K562 (cell line): ENCODE results near the gene SPHK2. TPM values are rescaled to one million over a fixed set of nuclear protein-coding genes. Genes with fewer than 3 reads are reported as not detected.

Source experiments
- ATAC-seq: fragments of 200-7000 bp; cut with Tn5 transposase; 3 replicates; pipeline ENCODE4 v1.9.1; 2020; ENCODE audit warnings: moderate library complexity
- BruUV-seq: library from RNA; stranded (reverse); fragments of 400-500 nt; replicated peaks from 2 replicates; lab custom pipeline; 2021; lab: Mats Ljungman, UMichigan
- CTCF ChIA-PET: fragments of 300-600 bp; formaldehyde crosslinking; extraction: SDS; loops from one replicate; lab custom pipeline; 2021; ENCODE audit warnings: low intra/inter-chr PET ratio; lab: Yijun Ruan, JAX
- POLR2A ChIA-PET: fragments of 300-600, 350-650 bp; sonication (Branson Sonifier 250); formaldehyde crosslinking; extraction: SDS; loops from one replicate; lab custom pipeline; 2021; ENCODE audit warnings: antibody characterized with exemption, inconsistent platforms; lab: Yijun Ruan, JAX
- DNase-seq, 4 experiments: peaks; one replicate each; pipeline versions ENCODE4 v3.0.0 to v3.0.0-alpha.2; 2011 to 2018; ENCODE audit warnings: low spot score in 3 of 4, mixed read lengths in 3 of 4; ENCODE audit errors: extremely low read depth in 1 of 4
- FAIRE-seq: peaks from 2 replicates; lab custom pipeline; 2011; peaks lifted over from hg19 to GRCh38; lab: Jason Lieb, UNC
- H2AFZ ChIP-seq: 2 replicates; pipeline ENCODE4 v1.6.0; 2011; ENCODE audit warnings: low read depth, low read length, control low read depth, inconsistent platforms
- H3K27ac ChIP-seq: fragments of 200-600 bp; 3 replicates; pipeline ENCODE4 v1.8.0; 2011; ENCODE audit warnings: low read depth, mild to moderate bottlenecking, control low read depth, inconsistent platforms, low read length, moderate library complexity, mixed read lengths; ENCODE audit errors: extremely low read depth
- H3K27me3 ChIP-seq, 2 experiments: fragments of 300-600 bp in 1 of 2; 2 replicates in 1 of 2; 3 replicates in 1 of 2; pipeline versions ENCODE4 v1.6.0 to v1.8.0; 2011; ENCODE audit warnings: inconsistent platforms in 2 of 2, low read length in 2 of 2, mild to moderate bottlenecking in 1 of 2, mixed read lengths in 1 of 2, moderate library complexity in 1 of 2; ENCODE audit not compliant: control insufficient read depth in 2 of 2, insufficient read depth in 2 of 2
- H3K36me3 ChIP-seq: fragments of 300-600 bp; 3 replicates; pipeline ENCODE4 v1.8.0; 2011; ENCODE audit warnings: mild to moderate bottlenecking, low read length, inconsistent platforms; ENCODE audit not compliant: control insufficient read depth, insufficient read depth
- H3K4me1 ChIP-seq, 2 experiments: fragments of 200-600 bp in 1 of 2; replicated peaks in 1 of 2; 2 replicates in 1 of 2; 3 replicates in 1 of 2; pipeline versions ENCODE4 v1.5.1 to v1.8.0; 2011; ENCODE audit warnings: inconsistent platforms in 2 of 2, low read length in 2 of 2, mild to moderate bottlenecking in 1 of 2, mixed read lengths in 1 of 2, moderate library complexity in 1 of 2; ENCODE audit not compliant: control insufficient read depth in 2 of 2, insufficient read depth in 2 of 2
- H3K4me2 ChIP-seq: 2 replicates; pipeline ENCODE4 v1.6.1; 2011; ENCODE audit warnings: low read length, control low read depth, inconsistent platforms, mixed read lengths; ENCODE audit not compliant: insufficient read depth
- H3K4me3 ChIP-seq: fragments of 200-600 bp; sonication (generic), shearing (Covaris generic); 2 replicates; pipeline ENCODE4 v1.5.1; 2016; ENCODE audit warnings: control low read depth, inconsistent platforms
- H3K79me2 ChIP-seq: fragments of 200-600 bp; 3 replicates; pipeline ENCODE4 v1.8.0; 2011; ENCODE audit warnings: low read length, inconsistent platforms; ENCODE audit not compliant: control insufficient read depth, insufficient read depth
- H3K9ac ChIP-seq, 2 experiments: 2 replicates each; pipeline versions ENCODE4 v1.6.0 to v1.6.1; 2011; ENCODE audit warnings: low read depth in 2 of 2, low read length in 2 of 2, control low read depth in 1 of 2, inconsistent platforms in 1 of 2, mild to moderate bottlenecking in 1 of 2, mixed read lengths in 1 of 2; ENCODE audit not compliant: insufficient read depth in 1 of 2
- H3K9me1 ChIP-seq: one replicate; pipeline ENCODE4 v1.6.0; 2011; ENCODE audit warnings: inconsistent platforms, mild to moderate bottlenecking, low read length, moderate library complexity; ENCODE audit not compliant: control insufficient read depth, insufficient read depth
- H3K9me3 ChIP-seq: replicated peaks from 2 replicates; pipeline ENCODE4 v1.5.1; 2011; ENCODE audit warnings: low read depth, low read length, inconsistent platforms; ENCODE audit not compliant: control insufficient read depth, insufficient read depth
- H4K20me1 ChIP-seq: replicated peaks from 2 replicates; pipeline ENCODE4 v1.6.1; 2011; ENCODE audit warnings: low read length, inconsistent platforms, mixed read lengths; ENCODE audit not compliant: control insufficient read depth, insufficient read depth
- BCOR ChIP-seq: fragments of 450-650 bp; IDR thresholded peaks from 2 replicates; pipeline ENCODE4 v1.6.1; 2016
- CBFA2T2 ChIP-seq: fragments of 450-650 bp; conservative IDR thresholded peaks from 2 replicates; pipeline ENCODE4 v1.6.1; 2017; ENCODE audit warnings: mild to moderate bottlenecking
- CBFA2T3 ChIP-seq: fragments of 450-650 bp; IDR thresholded peaks from 2 replicates; pipeline ENCODE4 v1.6.1; 2017
- CBX5 ChIP-seq: IDR thresholded peaks from 2 replicates; pipeline ENCODE4 v1.6.1; 2014; ENCODE audit warnings: low read depth, borderline replicate concordance
- FOXK2 ChIP-seq, 2 experiments: fragments of 450-650 bp; IDR thresholded peaks in 1 of 2; conservative IDR thresholded peaks in 1 of 2; 2 replicates each; pipeline ENCODE4 v1.6.1; 2016; ENCODE audit warnings: low read depth in 2 of 2, mild to moderate bottlenecking in 1 of 2
- KDM1A ChIP-seq, 2 experiments: fragments of 450-650 bp; IDR thresholded peaks; 2 replicates each; pipeline ENCODE4 v1.6.1; 2016; ENCODE audit warnings: mild to moderate bottlenecking in 2 of 2
- MEF2A ChIP-seq: IDR thresholded peaks from 2 replicates; pipeline ENCODE4 v1.6.1; 2011; ENCODE audit warnings: low read depth, mild to moderate bottlenecking, low read length, moderate library complexity; ENCODE audit not compliant: control insufficient read depth
- MEF2D ChIP-seq: conservative IDR thresholded peaks from 2 replicates; pipeline ENCODE4 v1.6.1; 2016; ENCODE audit warnings: low read depth, missing genetic modification characterization, missing compliant biosample characterization
- SIX5 ChIP-seq, 2 experiments: IDR thresholded peaks; 2 replicates each; pipeline ENCODE4 v1.6.1; 2011; ENCODE audit warnings: low read length in 2 of 2, borderline replicate concordance in 1 of 2, low read depth in 1 of 2, mild to moderate bottlenecking in 1 of 2, moderate library complexity in 1 of 2; ENCODE audit not compliant: insufficient read depth in 1 of 2
- TCF15 ChIP-seq: fragments of 250-450 bp; sonication (Bioruptor Pico); IDR thresholded peaks from 2 replicates; pipeline ENCODE4 v1.8.0; 2022; ENCODE audit warnings: moderate library complexity, mild to moderate bottlenecking, inconsistent platforms
- ZNF12 ChIP-seq: sonication (generic); formaldehyde crosslinking; IDR thresholded peaks from 2 replicates; pipeline ENCODE4 v1.4.0; 2020; ENCODE audit warnings: mild to moderate bottlenecking, missing genetic modification reagents
- WGBS: fragments of 100-300 bp; shearing (Covaris generic); methylation state at CpG from one replicate; pipeline ENCODE4 v1.1.6; 2016; ENCODE audit warnings: low coverage, mixed read lengths; ENCODE audit not compliant: insufficient coverage; ENCODE audit errors: missing lambda C conversion rate; 5-methylcytosine and 5-hydroxymethylcytosine counted together
- in situ Hi-C: fragments of 300-500 bp; cut with MboI; formaldehyde crosslinking; loops from 4 replicates; pipeline ENCODE4 v1.15.0; 2018; ENCODE audit warnings: inconsistent platforms, mixed read lengths
- intact Hi-C: fragments of 100-400 bp; cut with micrococcal nuclease; formaldehyde crosslinking; loops from 2 replicates; pipeline ENCODE4 v1.14.2; 2022
- polyA plus RNA-seq, 8 experiments: library from polyadenylated mRNA; depleted of rRNA in 4 of 8; stranded (reverse) in 5 of 8; unstranded in 3 of 8; fragments of >200 nt; fragmentation: Nextera tagmentation in 2 of 8; fragmentation: Illumina TruSeq in 1 of 8; extraction: Ambion mirVana in 2 of 8; extraction: Trizol in 1 of 8; gene quantifications; 2 replicates each; pipeline versions ENCODE4 v1.2.1 to v1.2.3, GENCODE V29; 2011 to 2014; ENCODE audit warnings: inconsistent platforms in 1 of 8, missing spikeins in 1 of 8
- total RNA-seq, 7 experiments: library from RNA; depleted of rRNA in 6 of 7; stranded (reverse); fragments of >200 nt in 6 of 7; fragmentation: Illumina TruSeq in 2 of 7; extraction: Trizol in 2 of 7; gene quantifications; 2 replicates each; pipeline versions ENCODE4 v1.2.1 to v1.2.3, GENCODE V29; 2011 to 2021; ENCODE audit warnings: low replicate concordance in 1 of 7

Gene SPHK2
- total and polyA plus RNA-seq, 9 of the 15 experiments (the other 6 are each of a cell fraction or from before 2014, with no cell fraction given): 0.10 to 15.2 (median 2.9) TPM

- Histone ChIP-seq H3K4me1 (peaks cover 25 to 59% of the 10 kb centered on the region in 2 experiments; a peak in 4 of 5 replicates), H3K9me3 (no peaks in the 10 kb centered on the region), H4K20me1 (no peaks in the 10 kb centered on the region), H3K27ac (no peak overlapping the region), H3K9ac (no peak overlapping the region), H3K27me3 (no peaks in the 10 kb centered on the region), H3K4me2 (no peak overlapping the region), H3K4me3 (no peak overlapping the region), H3K79me2 (no peaks in the 10 kb centered on the region), H2AFZ (no peak overlapping the region), H3K9me1 (no peaks in the 10 kb centered on the region), H3K36me3 (no peaks in the 10 kb centered on the region)
- ATAC-seq (no peak), FAIRE-seq (no peak), DNase-seq (peak in 2 of 4 experiments; percentile 22 to 38)
- BruUV-seq: no TSS peak
- intact Hi-C loops: loop anchor here (5.0 kb wide), 1 partner anchor 89 kb away; no protein-coding TSS in a partner anchor
- ChIA-PET POLR2A (interaction anchor here (0.6 kb wide), 1 partner anchor 8 kb away, joined by 3 read pairs; no protein-coding TSS in a partner anchor), CTCF (interaction anchor here (0.7 kb wide), 1 partner anchor 404 kb away, joined by 5 read pairs; no protein-coding TSS in a partner anchor)
- in situ Hi-C loops: loop anchor here (5.0 to 10.0 kb wide), 3 partner anchors 94 to 327 kb away; partner anchors contain the start of gene RASIP1
- whole genome bisulfite sequencing: no CpG with 5 or more reads among the region's 2 CpGs
- TF ChIP-seq BCOR (peak; percentile 33; the same call in 1 of the 2 replicates), CBX5 (no peak), ZNF12 (CRISPR knock-in tag) (no peak), CBFA2T3 (peak; percentile 56), KDM1A (IDR thresholded peaks at IDR 0.05) (peak; percentile 16 to 21; a peak in 1 of 4 replicates), MEF2D (peak; percentile 60), FOXK2 (conservative IDR thresholded peaks at IDR 0.05 in 1 of 2, IDR thresholded peaks at IDR 0.05 in 1 of 2; ENCODE audit: low read depth in 2 of 2) (0 out of 4 replicates have a peak, but pooled peaks of 1 of the 2 experiments have one; percentile 19), SIX5 (IDR thresholded peaks at IDR 0.05; ENCODE audit: borderline replicate concordance in 1 of 2, insufficient read depth in 1 of 2, low read depth in 1 of 2, low read length in 2 of 2) (no peak), CBFA2T2 (0 out of 2 replicates have a peak, but pooled peaks have one; percentile 2), MEF2A (peak; percentile 68; the same call in 1 of the 2 replicates), TCF15 (CRISPR knock-in tag) (no peak)
These were observed 28.8 kb downstream of the SPHK2 start for GRCh38 chr19:48648134-48648533.
